ENCODE data around the gene SNRK. TPM values are rescaled to one million over a fixed set of nuclear protein-coding genes. Genes with fewer than 3 reads are reported as not detected.

Gene SNRK
- total RNA-seq, 1 experiment from 2014 or later, result 12.0 TPM

GRCh38 chr3:43302116-43302880 lies 16.0 kb downstream of the SNRK start:
- no peak overlapping the region for H3K4ac ChIP-seq (ENCODE audit: low read depth, low read length)
- no peak overlapping the region for H3K18ac ChIP-seq (ENCODE audit: insufficient read length, low read depth, low read length)
- no peak overlapping the region for H3K9ac ChIP-seq (ENCODE audit: extremely low read depth, insufficient read length, low read length)
- H3K4me3 Mint-ChIP-seq, result no peak overlapping the region
- H3K4me1 ChIP-seq (ENCODE audit: insufficient read depth, low read length), result no peaks in the 10 kb centered on the region
- no peaks in the 10 kb centered on the region for H4K20me1 ChIP-seq (ENCODE audit: control insufficient read depth, insufficient read depth, insufficient read length)
- no peak overlapping the region for H3K56ac ChIP-seq (ENCODE audit: insufficient read length, low read depth, low read length)
- H3K27me3 ChIP-seq (ENCODE audit: insufficient read depth, low read length), result no peaks in the 10 kb centered on the region
- no peak overlapping the region for H3K27ac ChIP-seq (ENCODE audit: insufficient read length, low read depth, low read length)
- H3K23ac ChIP-seq (ENCODE audit: insufficient read length, low read depth, low read length), result no peak overlapping the region
- no peak overlapping the region for H4K91ac ChIP-seq (ENCODE audit: insufficient read length, low read depth, low read length)
- no peak for TF ChIP-seq CTCF (conservative IDR thresholded peaks at IDR 0.05)
- H3K79me2 ChIP-seq (ENCODE audit: insufficient read depth, low read length), result no peaks in the 10 kb centered on the region
- H2AK5ac ChIP-seq (ENCODE audit: insufficient read length, low read length), result no peak overlapping the region
- WGBS (ENCODE audit: extremely low coverage, insufficient read length, low lambda C conversion rate), result no CpG with 5 or more reads among the region's 1 CpG
- peaks cover 0 to 24% (median 16%) of the 10 kb centered on the region in 3 experiments; a peak in 6 of 7 replicates for H3K36me3 Mint-ChIP-seq (ENCODE audit: insufficient read depth in 1 of 3, low read depth in 3 of 3)
- H3K9me3 ChIP-seq (ENCODE audit: control insufficient read depth, low read depth, low read length), result no peaks in the 10 kb centered on the region
- H2BK5ac ChIP-seq (ENCODE audit: insufficient read length, low read length), result no peak overlapping the region
- DNase-seq, result no peak
- H3K9me3 Mint-ChIP-seq, result no peaks in the 10 kb centered on the region
- no peak overlapping the region for H2BK120ac ChIP-seq (ENCODE audit: low read depth, low read length, poor library complexity, severe bottlenecking)
- H2BK15ac ChIP-seq (ENCODE audit: low read depth, low read length), result no peak overlapping the region
- no peak overlapping the region for H4K8ac ChIP-seq (replicated peaks; ENCODE audit: insufficient read length, low read depth, low read length)
- H3K4me1 Mint-ChIP-seq, result no peaks in the 10 kb centered on the region; a peak in 2 of 4 replicates
- H2AFZ ChIP-seq (ENCODE audit: low read length), result no peak overlapping the region
- no peak overlapping the region for H3T11ph ChIP-seq (ENCODE audit: low read length)
- no peaks in the 10 kb centered on the region for H3K23me2 ChIP-seq (ENCODE audit: insufficient read length, low read depth, low read length, poor library complexity, severe bottlenecking)
- no peak overlapping the region for H3K4me2 ChIP-seq (ENCODE audit: insufficient read depth, insufficient read length, low read length)
- no peak overlapping the region for H2BK20ac ChIP-seq (ENCODE audit: low read depth, low read length, poor library complexity, severe bottlenecking)
- no peaks in the 10 kb centered on the region for H3K79me1 ChIP-seq (ENCODE audit: insufficient read depth, low read depth, low read length, poor library complexity, severe bottlenecking)
- no peak overlapping the region for H3K14ac ChIP-seq (ENCODE audit: insufficient read depth, low read length)
- no peak overlapping the region for H4K5ac ChIP-seq (ENCODE audit: insufficient read length, low read depth, low read length)
- no peak overlapping the region for H2BK12ac ChIP-seq (ENCODE audit: insufficient read length, low read depth, low read length)
- no peaks in the 10 kb centered on the region for H3K27me3 Mint-ChIP-seq (ENCODE audit: low read depth)
- H3K27ac Mint-ChIP-seq, result peak overlapping the region in 1 of 3 experiments; percentile 60; a peak in 1 of 7 replicates
